GM19239 (cell line): ENCODE results near the gene FAM50B.

Experiments
- DNase-seq: peaks from one replicate; pipeline ENCODE4 v3.0.0; 2011; ENCODE audit warnings: low spot score; ENCODE audit not compliant: insufficient read length
- FAIRE-seq: peaks from 2 replicates; lab custom pipeline; 2011; peaks lifted over from hg19 to GRCh38; lab: Jason Lieb, UNC

FAM50B gene, protein sequence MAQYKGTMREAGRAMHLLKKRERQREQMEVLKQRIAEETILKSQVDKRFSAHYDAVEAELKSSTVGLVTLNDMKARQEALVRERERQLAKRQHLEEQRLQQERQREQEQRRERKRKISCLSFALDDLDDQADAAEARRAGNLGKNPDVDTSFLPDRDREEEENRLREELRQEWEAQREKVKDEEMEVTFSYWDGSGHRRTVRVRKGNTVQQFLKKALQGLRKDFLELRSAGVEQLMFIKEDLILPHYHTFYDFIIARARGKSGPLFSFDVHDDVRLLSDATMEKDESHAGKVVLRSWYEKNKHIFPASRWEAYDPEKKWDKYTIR

DNA sequence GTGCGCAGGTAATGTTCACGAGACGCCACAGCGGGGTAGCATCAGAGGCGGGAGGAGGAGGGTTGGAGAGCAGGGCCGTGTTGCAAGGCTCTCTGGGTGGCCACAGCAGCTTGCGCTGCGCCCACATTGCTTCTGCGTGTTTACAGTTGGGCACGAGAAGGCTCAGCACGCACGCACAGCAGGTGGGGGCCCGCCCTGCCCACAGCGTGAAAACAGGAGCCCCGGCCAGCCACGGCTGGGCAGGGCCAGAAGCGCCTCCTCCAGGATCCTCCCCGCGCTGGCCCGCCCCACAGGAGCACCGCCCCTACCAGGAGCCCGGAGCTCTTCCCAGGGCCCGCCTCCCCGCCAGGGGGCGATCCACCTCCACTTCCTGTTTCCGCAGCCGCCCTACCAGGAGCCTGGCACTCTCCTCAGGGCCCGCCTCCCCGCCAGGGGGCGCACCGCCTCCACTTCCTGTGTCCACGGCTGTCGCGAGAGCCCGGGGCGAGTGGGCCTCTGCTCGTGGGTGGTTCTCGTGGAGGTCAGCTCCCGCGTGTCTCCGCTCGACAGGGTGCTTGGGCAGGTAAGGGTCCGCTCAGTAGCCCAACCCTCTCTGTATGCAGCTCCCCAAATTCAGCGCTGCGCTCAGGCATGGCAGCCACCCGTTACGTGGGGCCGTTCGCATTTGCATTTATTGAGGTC is at the start of gene FAM50B:
TSS of gene FAM50B (plus strand) at position 449 of the 681 bp plus-strand sequence. CDS start 439 bp downstream, outside the sequence.
- FAIRE-seq = peak; percentile 26
- DNase-seq = peak; percentile 81

DNA sequence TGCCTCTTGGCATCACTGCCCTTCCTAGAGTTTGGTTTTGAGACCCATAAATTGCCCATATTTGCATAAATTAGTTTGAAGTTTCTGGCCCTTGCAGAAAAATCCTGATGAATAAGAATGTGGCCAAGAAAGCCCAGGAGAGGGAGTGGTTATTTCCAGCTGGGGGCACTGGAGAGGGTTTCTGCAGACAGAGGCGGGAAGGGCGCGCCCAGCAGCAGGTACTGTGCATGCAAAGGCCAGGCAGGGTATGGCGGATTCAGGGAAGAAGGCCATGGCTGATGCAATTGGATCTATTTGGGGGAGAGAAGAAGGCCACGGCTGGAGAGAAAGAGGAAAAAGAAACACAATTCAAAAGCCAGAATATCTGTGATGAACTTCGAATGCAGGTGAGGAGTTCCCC is 49.5 kb upstream of the FAM50B start:
- no peak for FAIRE-seq
- no peak for DNase-seq

DNA sequence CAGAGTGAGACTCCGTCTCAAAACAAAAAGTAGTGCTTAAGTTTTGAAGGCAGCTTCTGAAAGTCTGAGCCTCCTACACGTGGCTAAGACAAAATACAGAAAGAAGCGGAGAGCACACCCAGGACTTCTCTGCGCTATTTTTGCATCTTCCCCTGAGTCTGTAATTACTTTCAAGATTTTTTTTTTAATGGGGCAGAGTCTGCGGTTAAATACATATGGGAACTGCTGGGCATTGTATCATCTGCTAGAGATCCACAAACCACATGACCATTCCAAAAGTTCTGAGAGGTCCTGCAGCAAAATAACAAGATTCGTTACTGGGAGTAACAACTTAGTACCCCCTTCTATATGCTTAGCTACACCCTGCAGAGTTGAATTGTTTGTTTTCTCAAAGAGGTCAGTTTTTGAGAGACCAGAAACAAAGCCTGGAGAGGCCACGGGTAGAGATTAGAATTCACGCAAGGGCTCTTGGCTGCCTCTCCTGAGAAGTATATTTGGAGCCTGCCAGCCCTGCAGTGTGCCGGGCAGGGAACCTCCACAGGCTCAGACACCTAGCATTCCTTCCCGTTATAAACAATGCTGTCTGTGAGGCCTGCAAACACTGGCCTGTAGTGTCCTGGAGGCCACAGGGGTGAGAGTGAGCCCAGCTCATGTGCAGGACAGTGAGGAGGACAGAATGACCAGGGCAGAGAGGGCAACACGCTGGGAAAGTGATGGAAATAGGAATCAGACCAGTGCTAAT is 48.2 kb upstream of the FAM50B start:
- FAIRE-seq = no peak
- DNase-seq = no peak

DNA sequence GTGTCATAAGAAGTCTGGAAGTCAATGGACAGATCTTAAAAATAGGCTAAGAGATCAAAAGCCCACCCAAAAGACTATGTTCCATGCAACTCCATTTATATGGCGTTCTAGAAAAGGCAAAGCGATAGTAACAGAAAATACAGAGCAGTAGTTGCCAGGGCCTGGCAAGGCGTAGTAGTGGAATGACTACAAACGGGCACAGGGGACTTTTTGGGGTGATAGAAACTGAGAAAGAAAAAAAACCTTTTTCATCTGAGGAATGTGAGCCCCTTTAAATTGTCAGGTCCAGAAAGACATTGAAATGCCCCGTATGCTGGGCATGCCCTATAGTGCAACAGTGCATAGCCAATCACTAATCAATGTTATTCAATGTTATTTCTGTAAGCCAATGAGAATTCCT is 47.2 kb upstream of the FAM50B start:
- no peak for FAIRE-seq
- no peak for DNase-seq

DNA sequence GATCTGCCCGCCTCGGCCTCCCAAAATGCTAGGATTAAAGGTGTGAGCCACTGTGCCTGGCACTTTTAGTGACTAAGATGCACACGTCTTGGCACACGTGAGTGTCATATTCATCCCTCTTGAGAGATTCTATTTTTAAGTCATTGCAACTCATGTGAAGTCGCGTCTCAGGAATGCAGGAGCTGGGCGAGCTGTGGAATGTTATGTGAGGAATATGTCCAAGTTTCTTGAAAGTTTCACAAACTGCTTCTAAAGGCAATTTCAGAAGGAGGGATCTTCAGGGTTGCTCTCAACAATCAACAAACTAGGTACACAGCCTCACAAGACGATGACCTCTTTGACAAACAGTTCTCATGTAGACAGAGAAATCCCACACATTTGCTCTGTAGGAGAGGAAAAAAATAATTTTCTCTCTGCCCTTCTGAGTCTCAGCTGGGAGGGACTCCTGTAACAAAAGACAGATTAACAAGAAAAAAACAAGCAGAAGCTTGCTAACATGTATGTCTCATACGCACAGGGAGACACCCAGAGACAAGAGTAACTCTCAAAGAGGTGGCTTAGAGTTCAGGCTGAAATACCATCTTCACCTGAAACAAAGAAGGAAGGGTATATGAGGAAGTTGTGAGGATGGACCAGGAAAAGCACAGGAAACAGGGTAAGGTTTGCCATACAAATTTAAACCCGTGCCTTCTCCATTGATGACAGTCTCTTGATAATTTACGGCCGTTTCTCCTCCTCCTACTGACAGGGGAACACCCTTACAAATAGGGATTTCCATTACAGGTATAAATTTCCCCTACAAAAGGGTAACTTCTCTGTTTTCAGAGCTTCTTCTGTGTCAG is 45.3 kb upstream of the FAM50B start:
- no peak for FAIRE-seq
- DNase-seq = no peak

DNA sequence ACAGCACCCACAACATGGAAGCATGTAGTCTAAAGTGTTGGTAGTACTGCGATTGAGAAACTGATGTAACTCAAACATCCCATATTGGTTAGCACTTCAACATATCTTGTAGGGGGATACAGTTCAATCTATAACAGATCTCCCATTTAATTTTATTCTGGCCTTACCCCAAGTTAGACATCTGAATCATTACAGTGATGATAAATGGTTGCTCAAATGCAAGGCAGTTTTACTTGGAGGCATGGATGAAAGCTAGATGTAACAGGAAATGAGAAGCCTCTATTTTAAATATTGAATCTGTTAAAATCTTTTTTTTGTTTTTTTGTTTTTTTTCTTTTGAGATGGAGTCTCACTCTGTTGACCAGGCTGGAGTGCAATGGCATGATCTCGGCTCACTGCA is 44.2 kb upstream of the FAM50B start:
- FAIRE-seq (no peak), DNase-seq (no peak)

DNA sequence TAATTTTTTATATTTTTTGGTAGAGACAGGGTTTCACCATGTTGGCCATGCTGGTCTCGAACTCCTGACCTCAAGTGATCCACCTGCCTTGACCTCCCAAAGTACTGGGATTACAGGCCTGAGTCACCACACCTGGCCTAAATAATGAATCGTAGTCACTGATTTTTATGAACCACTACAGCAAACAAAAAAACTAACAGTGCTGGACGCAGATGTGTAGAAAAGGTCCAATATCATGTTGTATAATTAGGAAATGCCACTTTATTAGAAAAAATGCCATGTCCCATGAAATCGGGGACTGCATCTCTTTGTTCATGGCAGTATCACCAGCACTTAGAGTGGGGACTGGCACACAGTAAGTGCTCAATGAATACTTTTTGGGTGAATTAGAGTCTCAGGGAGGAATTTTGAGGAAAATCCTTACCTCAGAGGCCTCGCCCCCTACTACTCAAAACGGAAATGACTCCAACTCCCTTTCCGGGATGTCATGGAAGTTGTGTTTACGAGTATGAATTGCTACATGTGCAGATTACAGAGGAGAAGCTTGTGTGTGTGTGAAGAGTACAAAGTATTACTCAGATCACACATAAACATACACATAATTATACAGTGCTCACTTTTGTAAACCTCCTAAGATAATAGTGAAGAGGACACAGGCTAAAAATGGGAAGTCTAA is 43.6 kb upstream of the FAM50B start:
- DNase-seq (no peak), FAIRE-seq (no peak)

DNA sequence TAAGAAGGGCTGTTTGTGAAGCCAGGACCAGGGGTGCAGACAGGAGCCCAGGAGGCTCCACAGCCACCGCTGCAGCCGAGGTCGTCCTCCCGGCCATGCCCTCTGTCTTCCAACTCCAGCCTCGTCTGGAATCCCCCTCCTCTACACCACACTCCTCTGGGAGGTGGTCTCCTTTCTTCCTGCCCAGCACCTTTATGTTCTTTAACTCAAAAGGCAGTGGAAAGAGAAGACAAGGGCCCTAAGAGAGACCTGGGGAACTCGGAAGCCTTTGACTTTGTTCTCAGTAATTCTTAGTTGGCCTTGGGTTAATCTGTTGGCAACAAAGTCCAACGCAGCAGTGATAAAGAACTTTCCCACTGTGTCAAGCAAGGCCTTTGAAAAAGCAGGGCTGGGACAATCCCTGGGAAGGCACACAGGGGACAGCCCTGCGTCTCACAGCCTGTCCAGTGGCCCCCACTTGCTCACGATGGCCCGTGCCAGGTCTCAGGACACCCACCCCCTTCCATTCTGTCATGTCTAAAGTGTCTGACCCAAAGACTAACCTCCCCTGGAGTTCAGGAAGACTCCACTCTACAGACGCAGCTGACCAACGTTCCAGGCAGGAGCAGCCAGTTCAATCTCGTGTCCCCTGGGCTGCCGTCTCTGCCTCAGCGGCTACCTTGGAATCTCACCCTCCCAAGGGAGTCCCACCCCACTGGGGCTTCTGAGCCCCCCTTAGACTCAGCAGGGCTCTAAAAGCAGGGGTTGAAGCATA is 42.8 kb upstream of the FAM50B start:
- no peak for DNase-seq
- no peak for FAIRE-seq

DNA sequence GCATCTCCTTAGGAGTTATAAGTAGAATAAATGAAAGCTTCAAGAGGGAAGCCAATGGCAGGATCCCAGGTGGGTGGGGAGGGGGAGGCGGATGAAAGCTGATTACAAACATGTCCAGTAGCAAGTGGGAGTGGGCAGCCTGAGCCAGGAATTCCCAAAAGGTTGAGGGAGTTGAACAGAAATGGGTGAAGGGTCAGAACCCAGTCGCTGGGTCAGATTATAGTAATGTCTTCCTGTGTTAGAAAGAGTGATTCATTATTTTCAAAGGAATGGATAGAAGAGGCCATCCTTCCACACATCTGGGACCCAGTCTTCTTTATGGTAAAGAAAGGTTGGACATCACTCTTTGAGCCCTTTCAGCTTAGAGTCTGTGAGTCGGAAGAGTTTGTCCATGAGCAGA is 41.0 kb upstream of the FAM50B start:
- DNase-seq (no peak), FAIRE-seq (no peak)

DNA sequence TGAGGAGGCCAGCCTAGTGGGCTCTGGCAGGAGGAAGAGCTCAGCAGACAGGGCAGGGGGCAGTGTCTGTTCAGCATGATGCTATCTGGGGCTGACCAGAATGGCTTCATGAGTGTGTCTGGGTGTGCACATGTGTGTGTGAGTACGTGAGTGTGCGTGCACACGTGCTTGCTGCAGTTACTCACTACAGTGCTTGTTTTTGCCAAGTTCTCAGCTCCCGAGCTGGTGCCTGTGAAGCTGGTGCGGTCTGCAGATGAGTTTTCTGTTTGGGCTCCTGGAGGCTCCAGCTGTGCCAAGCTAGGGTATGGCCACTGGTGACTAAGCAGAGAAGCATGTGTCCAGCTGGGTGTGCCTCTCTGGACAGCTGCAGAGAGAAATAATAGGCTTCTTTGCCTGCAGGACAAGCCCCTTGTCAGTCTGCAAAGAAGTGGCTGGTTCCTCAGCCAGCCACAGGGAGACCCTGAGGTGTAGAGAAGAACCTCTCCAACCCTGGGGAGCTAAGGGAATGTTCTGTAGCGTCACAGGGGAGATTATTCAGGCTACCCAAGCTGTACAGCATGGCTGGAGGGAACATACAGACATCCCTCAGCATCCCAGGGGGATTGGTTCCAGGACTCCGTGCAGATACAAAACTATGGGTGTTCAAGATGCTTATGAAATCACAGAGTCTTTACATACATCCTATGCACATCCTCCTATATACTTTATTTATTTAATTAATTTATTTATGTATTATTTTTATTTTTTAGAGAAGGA is 40.2 kb upstream of the FAM50B start:
- DNase-seq (no peak), FAIRE-seq (no peak)

DNA sequence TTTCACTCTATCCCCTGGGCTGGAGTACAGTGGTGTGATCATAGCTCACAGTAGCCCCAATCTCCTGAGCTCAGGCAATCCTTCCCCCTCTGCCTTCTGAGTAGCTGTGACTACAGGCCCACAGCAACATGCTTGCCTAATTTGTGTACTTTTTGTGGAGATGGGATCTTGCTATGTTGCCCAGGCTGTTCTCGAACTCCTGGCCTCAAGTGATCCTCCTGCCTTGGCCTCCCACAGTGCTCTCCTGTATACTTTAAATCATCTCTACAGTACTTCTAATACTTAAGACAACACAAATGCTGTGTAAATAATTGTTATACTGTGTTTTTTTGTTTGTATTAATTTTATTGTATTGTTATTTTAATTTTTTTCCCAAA is 39.7 kb upstream of the FAM50B start:
- FAIRE-seq = no peak

DNA sequence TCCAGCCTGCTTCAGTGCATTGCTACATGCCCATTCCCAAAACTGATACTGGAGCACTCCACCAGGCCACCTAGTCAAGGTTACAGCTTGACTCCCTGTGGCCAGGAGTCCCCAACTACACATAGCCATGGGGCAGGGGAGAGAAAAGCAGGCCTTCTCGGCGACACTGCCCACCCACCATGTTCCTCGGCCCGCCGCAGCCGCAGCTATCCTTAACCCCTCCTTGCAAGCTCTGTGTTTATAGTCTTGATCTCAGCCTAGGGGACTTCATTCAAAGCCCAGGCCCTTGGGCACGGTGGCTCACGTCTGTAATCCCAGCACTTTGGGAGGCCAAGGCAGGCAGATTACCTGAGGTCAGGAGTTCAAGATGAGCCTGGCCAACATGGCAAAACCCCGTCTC is 39.2 kb upstream of the FAM50B start:
- DNase-seq = no peak
- no peak for FAIRE-seq

More for the DNA sequence above, 39.7 kb upstream of the FAM50B start:
- DNase-seq = no peak

DNA sequence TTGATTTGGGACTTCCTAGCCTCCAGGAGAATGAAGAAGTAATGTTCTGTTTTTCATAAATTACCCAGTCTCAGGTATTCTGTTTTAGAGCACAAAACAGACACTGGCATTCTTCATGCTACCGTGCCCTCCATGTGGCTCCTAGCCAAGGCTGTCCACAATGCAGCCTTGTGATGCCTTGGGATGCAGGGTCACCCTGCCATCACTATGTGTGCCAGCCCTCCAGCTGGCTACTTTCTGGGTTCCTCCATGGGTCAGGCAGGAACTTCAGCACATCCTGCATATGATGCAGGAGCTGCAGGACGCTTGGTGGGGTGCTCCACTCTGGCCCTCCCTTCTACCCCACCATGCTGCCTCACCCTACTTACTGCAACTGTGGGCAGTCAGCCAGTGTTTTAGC is 38.0 kb upstream of the FAM50B start:
- FAIRE-seq = no peak
- DNase-seq = no peak

DNA sequence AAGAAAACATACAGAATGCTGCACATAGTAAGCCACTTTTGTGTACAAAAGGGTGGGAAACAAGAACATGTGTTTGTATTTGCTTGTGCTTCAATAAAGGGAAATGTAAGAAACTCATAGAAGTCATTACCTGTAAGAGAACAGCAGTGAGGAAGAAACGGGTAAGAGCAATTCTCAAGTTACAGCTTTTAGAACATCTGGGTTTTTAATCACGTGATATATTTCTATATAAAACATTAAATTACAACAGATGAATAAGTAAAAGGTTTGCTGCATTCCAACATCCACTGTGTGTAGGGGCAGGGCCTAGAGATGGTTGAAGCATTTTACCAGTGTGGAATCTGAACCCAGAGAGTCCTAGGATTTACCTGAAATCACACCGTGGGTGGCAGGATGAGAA is 36.6 kb upstream of the FAM50B start:
- no peak for FAIRE-seq
- no peak for DNase-seq

DNA sequence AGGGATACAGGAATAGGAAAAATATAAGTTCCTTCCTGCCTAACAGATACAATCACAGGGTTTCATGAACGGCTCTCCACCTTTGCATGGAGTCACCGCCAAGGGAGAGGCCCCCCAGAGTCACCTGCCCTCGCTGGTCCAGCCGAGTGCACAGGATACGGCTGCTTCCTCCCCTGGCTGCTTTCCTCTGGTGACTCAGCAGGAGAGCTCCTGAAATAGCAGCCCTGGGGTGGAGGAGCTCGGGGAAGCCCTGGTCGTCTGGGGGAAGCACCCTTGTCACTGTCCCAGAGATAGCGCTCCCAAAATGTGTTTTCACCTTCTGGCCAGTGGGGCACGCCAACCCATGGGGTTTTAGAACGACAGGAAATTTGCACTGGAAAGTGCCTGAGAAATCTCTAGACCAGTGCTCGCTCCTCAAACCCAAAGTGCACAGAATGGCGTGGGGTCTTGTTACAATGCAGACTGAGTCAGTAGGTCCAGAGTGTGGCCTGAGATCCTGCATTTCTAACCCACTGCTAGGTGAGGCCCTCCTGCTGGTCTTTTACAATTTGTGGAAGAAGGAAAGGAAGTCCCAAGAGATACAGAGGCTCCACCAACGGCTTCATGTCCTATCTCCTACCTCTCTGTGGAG is 35.9 kb upstream of the FAM50B start:
- peak; percentile 23 for DNase-seq
- FAIRE-seq = no peak

DNA sequence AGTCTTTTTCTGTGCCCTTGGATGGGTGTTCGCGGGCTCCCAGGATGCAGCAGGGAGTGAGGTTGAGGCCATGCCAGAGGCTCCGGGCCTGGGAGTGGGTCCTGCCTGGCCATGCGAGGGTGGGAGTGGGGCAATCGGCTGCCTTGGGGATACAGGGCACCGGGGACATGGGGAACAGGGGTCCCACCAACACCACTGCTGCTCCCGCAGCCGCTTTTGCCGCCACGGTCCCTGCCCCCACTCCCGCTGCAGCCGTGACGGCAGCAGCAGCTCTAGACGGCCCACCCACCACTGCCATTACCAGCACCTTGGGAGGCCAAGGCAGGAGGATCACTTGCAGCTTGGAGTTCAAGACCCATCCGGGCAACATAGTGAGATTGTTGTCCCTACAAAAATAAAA is 35.3 kb upstream of the FAM50B start:
- no peak for FAIRE-seq
- DNase-seq = no peak

DNA sequence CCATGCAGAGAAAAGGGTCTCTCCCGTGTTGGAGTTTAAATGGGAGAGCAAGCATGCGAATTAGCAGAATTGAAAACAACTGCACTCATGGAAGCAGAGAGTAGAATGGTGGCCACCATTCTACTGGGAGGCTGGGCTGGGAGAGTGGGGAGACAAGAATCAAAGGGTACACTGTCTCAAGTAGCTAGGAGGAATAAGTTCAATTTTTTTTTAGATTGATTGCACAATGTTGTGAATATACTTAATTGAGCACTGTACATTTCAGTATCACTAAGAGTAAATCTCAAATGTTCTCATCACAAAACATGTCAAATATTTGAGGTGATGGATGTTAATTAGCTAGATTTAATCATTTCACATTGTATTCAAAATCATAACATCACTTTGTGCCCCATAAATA is 34.6 kb upstream of the FAM50B start:
- DNase-seq (no peak), FAIRE-seq (no peak)

DNA sequence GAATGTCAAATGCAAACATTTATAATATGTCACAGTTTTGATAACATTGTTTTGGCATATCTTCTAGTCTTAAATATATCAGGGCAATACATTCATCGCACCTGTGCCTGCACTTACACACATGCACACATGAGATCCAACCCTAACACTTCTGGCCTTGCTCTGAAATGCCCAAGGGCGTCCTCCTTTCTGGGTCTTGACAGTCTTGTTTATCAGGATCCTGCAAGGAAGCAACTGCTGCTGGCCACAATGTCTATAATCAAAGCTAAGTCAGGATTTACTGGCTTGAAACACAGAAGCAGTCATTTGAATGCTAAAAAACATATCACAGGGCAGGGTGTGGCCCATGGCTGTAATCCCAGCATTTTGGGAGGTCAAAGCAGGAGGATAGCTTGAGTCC is 32.9 kb upstream of the FAM50B start:
- DNase-seq (no peak), FAIRE-seq (no peak)
